DOHH2 (cell line): ENCODE data around the gene DCAF8.

Experiments
- CTCF ChIP-seq: fragments of 200-600 bp; sonication (generic); IDR thresholded peaks from one replicate; pipeline ENCODE4 v1.5.1; 2014; ENCODE audit warnings: antibody characterized with exemption, mild to moderate bottlenecking, low read depth, low read length; ENCODE audit not compliant: poor library complexity, severe bottlenecking
- EZH2phosphoT487 ChIP-seq: fragments of 200-600 bp; sonication (generic); IDR thresholded peaks from 2 replicates; pipeline ENCODE4 v1.6.1; 2017; ENCODE audit warnings: borderline replicate concordance, mild to moderate bottlenecking, antibody characterized with exemption, low read length, moderate library complexity, mixed read lengths

- TF ChIP-seq CTCF: no peak
- TF ChIP-seq EZH2phosphoT487: no peak
Measured at GRCh38 chr1:160167056-160167455, 95.3 kb downstream of the DCAF8 start.
